ENCODE data around the gene MXRA5.
A peak's percentile ranks its signal among the peaks of the same experiment; 100 is the strongest.
"Not testable (repeated sequence)": the region's sequence is repeated elsewhere in the genome, so short reads cannot be mapped to it uniquely, and the experiment has no call there.

The MXRA5 gene

DNA sequence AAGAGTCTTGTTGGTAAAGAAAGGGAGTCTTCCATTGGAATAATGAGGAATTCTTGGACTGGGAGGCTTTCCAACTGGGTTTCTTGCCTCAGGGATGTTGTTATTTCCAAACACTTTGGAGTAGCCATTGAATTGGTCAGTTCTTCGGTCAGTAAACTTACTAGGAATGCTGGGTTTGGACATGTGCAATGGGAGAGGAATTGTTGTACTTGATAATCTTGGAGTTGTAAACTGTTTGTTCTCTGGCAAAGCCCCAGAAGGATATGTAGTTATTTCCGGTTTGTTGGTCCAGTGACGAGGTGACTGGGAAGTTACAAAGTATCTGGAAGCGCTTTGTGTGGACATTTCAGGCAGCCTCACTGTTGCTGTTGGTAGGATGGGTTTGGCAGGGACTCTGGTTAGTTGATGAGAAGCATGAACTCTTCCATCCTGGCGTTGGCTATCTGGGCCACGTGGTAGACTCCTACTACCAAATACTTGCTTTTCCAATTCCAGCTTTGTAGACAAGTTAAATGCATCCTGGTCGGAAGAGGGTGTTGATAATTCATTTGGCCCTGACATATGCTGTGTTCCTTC is 25.9 kb downstream of the MXRA5 start:
- no peak for DNase-seq

DNA sequence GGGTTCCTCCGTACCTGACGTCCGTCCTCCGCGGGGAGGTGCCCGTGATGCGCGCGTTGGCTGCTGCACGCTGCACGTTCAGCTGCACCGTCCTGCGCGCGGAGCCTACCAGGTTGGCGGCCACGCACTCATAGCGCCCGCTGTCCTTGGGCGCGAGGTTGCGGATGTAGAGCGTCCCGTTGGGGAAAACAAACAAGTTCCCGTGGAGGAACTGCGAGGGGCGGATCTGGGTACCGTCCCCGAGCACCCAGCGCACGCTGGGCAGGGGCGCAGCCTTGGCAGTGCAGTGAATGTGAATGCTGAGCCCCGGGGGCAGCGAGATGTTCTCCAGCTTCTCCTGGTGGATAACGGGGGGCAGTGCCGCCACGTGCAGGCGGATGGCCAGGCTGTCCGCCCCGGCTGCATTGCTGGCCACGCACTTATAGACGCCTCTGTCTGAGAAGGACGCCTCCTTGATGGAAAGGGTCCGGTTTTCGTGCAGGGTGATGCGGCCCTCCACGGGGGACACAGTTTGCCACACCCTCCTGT is 29.2 kb downstream of the MXRA5 start:
- DNase-seq = no peak

DNA sequence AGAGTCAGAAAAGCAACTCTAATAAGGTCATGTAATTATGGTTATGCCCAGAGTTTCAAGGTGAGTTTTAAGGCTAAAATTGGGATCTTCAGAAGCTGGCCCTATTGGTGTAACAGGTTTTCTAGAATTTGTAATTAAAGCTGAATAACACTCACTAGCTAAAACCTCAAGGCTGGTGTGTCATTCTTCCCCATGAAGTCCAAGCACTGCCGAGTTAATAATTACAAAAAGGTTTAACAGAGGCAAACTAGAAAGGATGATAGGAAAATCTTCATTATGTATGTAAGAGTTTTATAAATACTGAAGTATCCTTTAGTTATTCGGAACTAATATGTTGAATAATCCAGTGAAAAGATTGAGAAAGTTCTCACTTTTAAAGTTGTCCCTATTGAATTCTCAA is 34.3 kb downstream of the MXRA5 start:
- no peak for DNase-seq

DNA sequence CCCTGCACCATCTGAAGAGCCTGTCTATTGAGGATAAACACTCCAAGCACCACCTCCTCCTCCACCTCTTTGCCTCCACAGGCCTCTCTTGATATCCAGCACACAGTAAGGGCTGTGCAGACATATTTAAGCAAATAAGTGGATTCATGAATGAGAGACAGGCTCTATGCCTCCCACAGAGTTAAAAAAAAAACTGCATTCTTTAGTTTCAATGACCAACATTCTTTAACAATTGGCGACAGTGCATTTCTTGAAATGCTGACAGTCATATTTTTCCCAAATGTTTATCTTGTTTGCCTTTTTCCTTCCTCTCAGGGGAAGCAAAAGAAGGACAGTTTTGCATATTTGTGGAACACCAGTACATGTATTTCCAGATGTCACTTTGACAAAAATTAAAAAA is 38.6 kb downstream of the MXRA5 start:
- DNase-seq = no peak

DNA sequence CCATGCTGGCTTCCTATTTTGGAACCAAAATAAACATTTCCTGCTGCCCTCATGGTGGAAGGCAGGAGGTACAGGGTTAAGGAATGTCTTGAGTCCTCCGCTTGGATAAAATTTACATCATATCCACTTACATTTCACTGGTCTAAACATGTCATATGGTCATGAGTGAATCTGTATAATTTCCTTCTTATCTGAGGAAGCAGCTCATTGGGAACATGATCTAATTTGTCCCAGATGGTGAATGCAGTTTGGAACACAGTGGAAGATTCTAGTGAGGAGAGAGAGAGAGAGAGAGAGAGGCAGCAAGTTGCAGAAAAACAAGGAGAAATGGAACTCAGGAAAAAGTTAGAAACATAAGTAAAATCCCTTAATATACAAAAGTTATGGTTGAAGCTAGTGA is 46.8 kb downstream of the MXRA5 start:
- DNase-seq = no peak

DNA sequence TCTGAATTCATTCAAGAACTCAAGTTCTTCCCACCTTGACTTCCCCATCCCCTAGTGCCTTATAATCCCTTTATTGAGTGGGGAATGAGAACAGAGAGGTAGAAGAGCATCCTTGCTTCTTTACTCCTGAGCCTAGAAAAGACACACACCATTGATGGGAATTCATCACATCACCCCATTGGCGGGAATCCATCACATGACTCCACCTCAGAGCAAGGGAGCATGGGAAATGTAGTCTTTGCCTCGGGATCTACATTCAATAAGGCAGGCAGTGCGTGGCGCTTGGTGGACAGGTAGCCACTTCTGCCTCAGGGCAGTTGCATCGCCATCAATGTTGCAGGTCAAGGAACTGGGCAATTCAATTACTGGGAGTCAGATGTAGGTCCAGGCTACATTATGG is 50.7 kb downstream of the MXRA5 start:
- DNase-seq = peak; percentile 2

DNA sequence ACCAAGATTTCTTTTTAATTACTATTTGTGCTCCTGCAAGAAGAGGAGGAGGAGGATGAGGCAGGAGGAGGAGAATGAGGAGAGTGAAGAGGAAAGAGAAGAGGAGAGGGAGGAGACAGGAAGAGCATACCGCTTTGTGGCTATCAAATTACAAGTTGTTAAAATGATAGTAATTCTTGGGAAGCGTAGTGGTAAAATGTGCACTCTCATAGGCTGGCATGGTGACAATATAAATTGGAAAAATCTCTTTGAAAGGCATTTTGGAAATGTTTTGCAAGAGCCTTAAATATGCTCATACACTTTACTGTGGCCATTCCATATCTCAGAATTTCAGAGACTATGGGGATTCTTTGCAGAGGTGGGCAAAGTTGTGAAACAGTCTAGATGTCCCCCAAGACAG is 53.2 kb downstream of the MXRA5 start:
- no peak for DNase-seq

DNA sequence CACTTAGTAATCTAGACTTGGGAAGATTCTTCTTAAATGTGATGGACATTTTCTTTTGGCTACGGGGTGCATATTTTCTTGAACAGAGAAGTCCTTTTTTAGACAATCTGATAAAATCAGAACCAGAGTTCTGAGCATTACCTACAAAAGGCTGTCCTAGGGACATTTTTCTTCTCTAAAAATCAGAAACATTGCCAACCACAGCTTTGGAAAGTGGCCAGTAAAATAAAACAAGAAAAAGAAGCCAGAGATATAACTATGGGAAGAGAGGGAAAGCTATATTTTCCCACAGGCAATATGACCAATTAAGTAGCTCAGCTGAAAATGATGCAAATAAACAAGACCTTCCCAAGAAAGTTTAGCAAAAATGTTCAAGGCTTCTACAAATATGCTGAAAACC is 55.9 kb downstream of the MXRA5 start:
- DNase-seq = no peak

DNA sequence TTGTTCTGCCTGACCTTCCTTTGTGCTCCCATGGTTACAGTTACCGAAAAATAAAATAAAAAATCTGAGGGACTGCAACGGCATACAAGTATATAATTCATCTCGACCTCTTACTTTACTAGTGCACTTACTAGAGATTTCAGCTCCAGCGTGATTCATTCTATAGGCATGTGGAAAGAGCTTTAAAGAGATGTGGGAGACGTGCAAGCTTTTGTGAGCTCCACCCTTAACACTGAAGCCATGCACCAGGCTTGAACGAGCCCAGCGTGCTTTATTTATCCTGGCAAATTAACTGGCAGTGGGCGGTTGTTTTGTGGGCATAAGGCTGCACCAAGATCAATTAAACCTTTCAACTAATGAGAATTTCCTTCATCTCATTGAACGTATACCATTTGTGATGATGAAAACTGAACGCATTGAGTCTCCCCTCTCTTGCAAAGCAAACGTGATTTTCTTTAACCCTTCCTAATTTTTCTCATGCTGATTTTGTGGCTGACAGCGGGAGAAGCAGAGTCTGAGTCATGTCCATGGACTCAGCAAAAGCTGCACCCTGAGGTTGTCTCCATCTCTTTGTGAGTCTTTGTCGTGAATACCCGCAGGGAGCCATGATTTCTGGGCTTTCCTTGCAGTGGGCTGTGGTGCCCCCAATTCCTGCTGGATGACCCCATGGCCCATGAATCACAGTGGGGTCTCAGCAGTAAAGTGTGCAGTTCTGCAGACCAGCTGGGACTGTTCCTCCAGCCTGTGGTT is 60.1 kb downstream of the MXRA5 start:
- DNase-seq = no peak

DNA sequence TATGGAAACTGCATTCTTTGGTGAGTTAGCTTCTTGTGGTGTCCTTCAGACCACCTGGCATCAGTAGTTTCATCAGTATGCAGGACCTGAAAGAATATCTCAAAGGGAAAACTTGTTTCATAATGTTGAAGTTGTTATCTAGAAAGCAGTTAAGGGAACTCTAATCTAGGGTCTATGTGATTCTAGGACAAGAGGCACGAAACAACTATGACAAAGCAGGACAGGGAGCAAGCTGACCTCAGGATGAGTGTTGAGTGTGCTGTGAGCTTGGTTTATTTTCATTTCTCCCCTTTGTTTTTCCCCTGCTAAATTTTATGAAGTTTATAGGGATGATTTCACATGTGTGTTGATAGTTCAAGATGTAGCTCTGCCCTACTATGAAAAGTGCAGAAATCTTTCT is 65.7 kb downstream of the MXRA5 start:
- no peak for DNase-seq

DNA sequence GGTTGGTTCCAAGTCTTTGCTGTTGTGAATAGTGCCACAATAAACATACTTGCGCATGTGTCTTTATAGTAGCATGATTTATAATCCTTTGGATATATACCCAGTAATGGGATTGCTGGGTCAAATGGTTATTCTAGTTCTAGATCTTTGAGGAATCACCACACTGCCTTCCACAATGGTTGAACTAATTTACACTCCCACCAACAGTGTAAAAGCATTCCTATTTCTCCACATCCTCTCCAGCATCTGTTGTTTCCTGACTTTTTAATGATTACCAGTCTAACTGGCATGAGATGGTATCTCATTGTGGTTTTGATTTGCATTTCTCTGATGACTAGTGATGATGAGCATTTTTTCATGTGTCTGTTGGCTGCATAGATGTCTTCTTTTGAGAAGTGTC is 72.8 kb downstream of the MXRA5 start:
- not testable (repeated sequence) for DNase-seq

DNA sequence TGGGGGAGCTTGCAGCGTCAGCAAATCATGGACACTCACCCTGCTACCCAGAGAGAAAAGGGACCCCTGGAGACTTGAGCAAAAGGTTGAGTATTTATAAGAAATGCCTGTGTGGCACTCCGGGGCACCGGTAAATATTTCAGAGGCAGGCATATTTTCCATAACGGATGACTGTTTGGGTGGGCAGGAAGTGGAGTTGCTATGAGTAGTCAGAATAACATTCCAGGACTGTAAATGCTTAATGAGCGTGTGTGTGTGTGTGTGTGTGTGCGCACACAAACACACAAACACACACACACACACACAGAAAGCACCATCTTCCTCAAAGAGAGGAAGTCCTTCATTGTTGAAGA is 74.6 kb downstream of the MXRA5 start:
- no peak for DNase-seq

DNA sequence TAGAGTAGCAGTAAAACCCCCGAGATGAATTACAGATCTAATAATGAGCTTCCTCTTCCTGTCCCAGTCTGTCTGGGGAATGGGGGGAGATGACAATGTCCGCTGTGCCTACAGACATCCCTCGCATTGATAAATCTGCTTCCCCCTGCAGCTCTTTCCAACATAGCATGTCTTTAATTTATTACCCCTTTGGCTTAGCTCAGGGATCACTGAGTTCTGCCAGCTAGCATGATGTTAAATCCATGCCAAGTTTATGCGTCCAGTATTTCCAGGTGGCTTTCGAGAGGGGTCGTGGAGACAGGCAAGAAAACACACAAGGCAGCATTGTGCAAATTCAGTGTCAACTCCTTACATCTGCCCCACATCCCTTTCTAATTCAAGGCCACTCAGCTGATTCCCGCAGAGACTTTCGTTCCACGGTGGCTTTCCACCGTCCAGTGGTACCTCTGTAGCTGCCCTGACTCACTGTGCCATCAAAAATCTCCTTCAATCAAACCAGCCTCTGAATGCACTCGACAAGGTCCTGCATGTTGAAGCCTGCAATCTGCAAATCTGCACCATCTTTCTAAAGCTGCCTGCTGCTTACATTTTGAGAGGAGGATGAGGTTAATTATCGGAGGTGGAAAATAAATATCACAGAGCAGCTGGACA is 75.1 kb downstream of the MXRA5 start:
- no peak for DNase-seq

DNA sequence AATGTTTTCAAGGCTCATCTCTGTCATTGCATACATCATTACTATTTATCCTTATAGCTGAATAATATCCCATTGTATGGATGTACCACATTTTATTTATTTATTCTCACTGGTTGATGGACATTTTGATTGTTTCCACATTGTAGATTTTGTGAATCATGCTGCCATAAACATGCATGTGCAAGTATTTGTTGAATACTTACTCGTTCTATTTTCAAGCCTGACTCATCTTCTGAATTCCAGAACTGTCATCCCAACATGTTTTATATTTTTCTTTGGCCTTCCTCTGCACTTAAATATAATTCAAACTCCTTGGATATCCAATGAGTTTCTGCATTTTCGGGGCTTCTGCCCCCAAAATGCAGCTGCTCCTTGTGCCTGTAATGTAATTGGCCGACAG is 77.6 kb downstream of the MXRA5 start:
- DNase-seq = no peak

DNA sequence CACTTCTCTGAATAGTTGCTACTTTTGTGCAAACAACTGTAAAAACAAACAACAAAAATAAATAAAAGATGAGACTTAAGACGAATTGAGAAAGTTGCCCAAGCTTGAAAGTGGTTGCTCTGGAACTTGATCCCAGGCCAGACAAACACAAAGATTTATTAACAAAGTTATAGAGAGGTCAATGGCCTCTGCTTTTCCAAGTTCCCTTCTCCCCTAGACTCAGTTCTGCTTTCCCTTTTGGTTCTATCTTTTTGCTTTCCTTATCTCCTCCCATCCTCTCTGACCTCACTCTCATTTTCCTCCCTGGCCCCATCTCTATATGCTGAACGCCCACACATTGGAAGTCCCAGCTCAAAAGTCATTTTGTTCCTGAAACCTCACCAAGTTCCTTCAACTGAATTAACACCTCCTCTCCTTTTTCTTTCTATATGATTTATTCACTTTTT is 82.7 kb downstream of the MXRA5 start:
- no peak for DNase-seq

DNA sequence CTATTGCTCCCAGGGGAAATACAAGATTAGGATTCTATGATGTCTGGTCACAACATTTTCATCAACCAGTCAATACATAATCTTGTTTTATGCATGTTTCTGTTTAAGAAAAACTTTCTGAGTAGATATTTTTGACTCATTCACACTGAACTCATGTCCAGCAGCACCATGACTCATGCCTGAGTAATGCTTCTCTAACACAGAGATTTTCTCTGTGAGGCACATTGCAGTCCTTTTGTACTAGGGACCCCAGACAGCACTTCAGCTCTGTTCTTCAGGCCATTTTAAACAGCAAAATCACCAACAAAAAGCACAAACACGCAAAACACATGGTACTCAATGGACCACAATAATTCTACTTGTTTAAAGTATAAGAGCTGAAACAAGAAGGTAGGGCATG is 83.6 kb downstream of the MXRA5 start:
- no peak for DNase-seq
